Activated CD8-positive, alpha-beta memory T cell treated with anti-CD3 and anti-CD28 coated beads, Interleukin-2, amount 50 U/mL, for 4 hours (primary cell): ENCODE measurements around the gene ZNF300.
"Not testable (repeated sequence)": the region's sequence is repeated elsewhere in the genome, so short reads cannot be mapped to it uniquely, and the experiment has no call there.

Experiments
- DNase-seq: peaks from one replicate; pipeline ENCODE4 v3.0.0-alpha.2; 2020

The ZNF300 gene

GRCh38 chr5:150845185-150845859, 59.5 kb downstream of the ZNF300 start:
- DNase-seq, result not testable (repeated sequence)
